Muscle of leg (tissue), 11 donors: ENCODE measurements around the gene VPREB3. TPM values are rescaled to one million over a fixed set of nuclear protein-coding genes. Genes with fewer than 3 reads are reported as not detected.

Experiments
- DNase-seq: peaks from one replicate; pipeline ENCODE4 v3.0.0; 2013
- H3K27ac ChIP-seq: one replicate; pipeline ENCODE4 v1.5.1; 2013; ENCODE audit warnings: mild to moderate bottlenecking, low read length, control low read depth
- H3K27me3 ChIP-seq: one replicate; pipeline ENCODE4 v1.6.1; 2013; ENCODE audit warnings: low read length; ENCODE audit not compliant: control insufficient read depth, insufficient read depth
- H3K36me3 ChIP-seq: one replicate; pipeline ENCODE4 v1.6.1; 2013; ENCODE audit warnings: low read length; ENCODE audit not compliant: control insufficient read depth, insufficient read depth
- H3K4me1 ChIP-seq: one replicate; pipeline ENCODE4 v1.6.1; 2013; ENCODE audit warnings: low read length; ENCODE audit not compliant: control insufficient read depth, insufficient read depth
- H3K4me3 ChIP-seq: one replicate; pipeline ENCODE4 v1.5.1; 2013; ENCODE audit warnings: low read length, control low read depth
- H3K9me3 ChIP-seq: replicated peaks from 2 replicates; pipeline ENCODE4 v1.6.1; 2013; ENCODE audit warnings: low read depth, low read length; ENCODE audit not compliant: control insufficient read depth
- WGBS: methylation state at CpG from one replicate; pipeline ENCODE4 v1.1.5; 2013; ENCODE audit warnings: missing lambda C conversion rate; ENCODE audit not compliant: insufficient coverage; 5-methylcytosine and 5-hydroxymethylcytosine counted together
- polyA plus RNA-seq, 8 donors: library from polyadenylated mRNA; unstranded; fragments of 120-200 nt; gene quantifications; one replicate each; pipeline versions ENCODE4 v1.2.1 to v1.2.3, GENCODE V29; 2013; ENCODE audit warnings: inconsistent platforms in 1 of 8, low replicate concordance in 1 of 8; ENCODE audit not compliant: insufficient read length in 8 of 8, insufficient read depth in 1 of 8
- total RNA-seq: library from RNA; stranded (reverse); fragments of 120-200 nt; gene quantifications from one replicate; pipeline ENCODE4 v1.2.4, GENCODE V29; 2013

The VPREB3 gene
- total and polyA plus RNA-seq, 9 donors: 0.40 to 2.1 (median 1.1) TPM; not detected in 1

- WGBS: no CpG with 5 or more reads among the region's 2 CpGs
- Histone ChIP-seq H3K4me3 (no peak overlapping the region), H3K36me3 (no peaks in the 10 kb centered on the region), H3K27ac (no peak overlapping the region), H3K9me3 (no peaks in the 10 kb centered on the region), H3K4me1 (peaks cover 43% of the 10 kb centered on the region), H3K27me3 (peaks cover 6% of the 10 kb centered on the region)
- peak; percentile 41 for DNase-seq
These were observed 20.8 kb upstream of the VPREB3 start for GRCh38 chr22:23774922-23775436.

DNA sequence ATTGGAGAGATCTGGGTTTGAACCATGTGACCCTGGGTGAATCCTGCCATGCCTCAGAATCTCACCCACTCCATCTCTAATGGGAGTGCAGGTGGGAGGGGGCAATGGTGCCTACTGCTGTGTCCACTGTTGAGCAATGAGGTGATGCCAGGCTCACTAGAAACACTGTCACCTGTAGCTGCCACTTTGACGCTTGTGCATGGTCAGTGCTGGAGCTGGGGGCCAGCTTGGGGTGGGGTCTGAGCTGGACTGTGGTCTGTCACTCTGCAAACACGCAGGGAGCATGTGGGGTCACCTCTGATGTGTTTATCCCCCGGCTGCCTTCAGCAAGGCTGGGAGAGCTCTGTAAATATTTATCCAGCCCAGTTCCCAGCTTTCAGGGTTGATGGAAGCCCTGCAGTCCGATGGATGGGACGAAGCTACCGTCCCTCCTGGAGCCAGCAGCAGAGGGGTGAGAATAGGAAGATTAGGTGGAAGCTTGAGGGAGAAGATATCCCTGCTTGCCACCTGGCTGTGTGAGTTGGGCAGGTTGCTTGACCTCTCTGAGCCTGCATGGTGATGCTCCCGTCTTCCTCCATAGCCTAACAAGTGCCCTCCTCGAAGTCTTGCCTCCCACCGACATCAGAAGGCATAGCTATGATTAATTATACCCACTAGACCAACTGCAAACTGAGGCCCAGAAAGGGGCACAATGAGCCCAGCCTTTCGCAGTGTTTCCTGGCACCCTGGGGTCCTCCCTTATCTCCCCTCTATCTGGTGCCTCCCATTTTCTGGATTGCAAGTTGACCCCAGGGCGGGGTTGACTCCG is 20.1 kb upstream of the VPREB3 start:
- Histone ChIP-seq H3K36me3 (no peaks in the 10 kb centered on the region), H3K9me3 (no peaks in the 10 kb centered on the region), H3K27ac (no peak overlapping the region), H3K4me1 (peaks cover 46% of the 10 kb centered on the region), H3K4me3 (no peak overlapping the region), H3K27me3 (peaks cover 6% of the 10 kb centered on the region)
- no peak for DNase-seq
- WGBS: 63% methylated on average over 10 of the region's 12 CpGs

GRCh38 chr22:23773483-23774113 is 19.4 kb upstream of the VPREB3 start:
- Histone ChIP-seq H3K4me3 (peak overlapping the region; percentile 47), H3K4me1 (peaks cover 51% of the 10 kb centered on the region), H3K27ac (no peak overlapping the region), H3K36me3 (no peaks in the 10 kb centered on the region), H3K9me3 (no peaks in the 10 kb centered on the region), H3K27me3 (peaks cover 6% of the 10 kb centered on the region)
- 58% methylated on average over 7 of the region's 7 CpGs for WGBS
- no peak for DNase-seq

DNA sequence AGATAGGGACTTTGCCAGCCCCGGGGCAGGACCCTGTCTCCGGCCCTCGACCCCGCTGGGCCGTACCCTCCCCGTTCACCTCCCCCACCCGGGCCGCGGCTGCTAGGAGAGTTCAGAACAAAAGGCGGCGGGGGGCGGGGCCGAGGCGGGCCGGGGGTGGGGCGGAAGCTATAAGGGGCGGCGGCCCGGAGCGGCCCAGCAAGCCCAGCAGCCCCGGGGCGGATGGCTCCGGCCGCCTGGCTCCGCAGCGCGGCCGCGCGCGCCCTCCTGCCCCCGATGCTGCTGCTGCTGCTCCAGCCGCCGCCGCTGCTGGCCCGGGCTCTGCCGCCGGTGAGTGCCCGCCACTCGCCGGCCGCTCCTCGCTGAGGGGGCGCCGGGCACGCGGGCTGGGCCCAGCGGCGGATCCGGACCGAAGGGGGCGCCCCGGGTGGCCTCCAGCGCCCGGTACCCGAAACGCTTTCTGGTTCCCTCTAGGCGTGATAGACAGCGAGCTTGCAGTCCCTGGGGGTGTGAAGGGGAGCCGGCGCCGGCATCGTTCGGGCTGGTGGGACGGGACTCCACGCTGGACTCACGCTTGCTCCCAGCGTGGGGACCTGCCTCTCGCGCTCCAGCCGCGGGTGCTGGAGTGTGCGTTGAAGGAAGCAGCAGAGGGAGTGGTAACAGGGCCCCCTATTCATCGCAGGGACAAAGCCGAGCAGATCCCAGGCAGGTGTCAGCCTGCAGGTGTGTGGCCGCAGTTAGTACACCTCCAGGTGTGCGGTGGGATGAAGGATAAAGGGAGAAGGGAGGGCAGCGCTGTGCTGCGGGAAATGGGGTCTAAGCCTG is 18.6 kb upstream of the VPREB3 start, which contains the start of gene MMP11:
MMP11 (plus strand) TSS at position 201 of the 825 bp plus-strand sequence; CDS start at position 223, 22 bp downstream.
- peak; percentile 66 for DNase-seq
- H3K9me3 ChIP-seq: no peaks in the 10 kb centered on the region
- 2% methylated on average over 76 of the region's 79 CpGs for WGBS
- H3K36me3 ChIP-seq: no peaks in the 10 kb centered on the region
- peak within 1 kb of the TSS; percentile 47 for H3K4me3 ChIP-seq
- peaks cover 54% of the 10 kb centered on the region for H3K4me1 ChIP-seq
- no peak within 1 kb of the TSS for H3K27ac ChIP-seq
- peaks cover 6% of the 10 kb centered on the region for H3K27me3 ChIP-seq

DNA sequence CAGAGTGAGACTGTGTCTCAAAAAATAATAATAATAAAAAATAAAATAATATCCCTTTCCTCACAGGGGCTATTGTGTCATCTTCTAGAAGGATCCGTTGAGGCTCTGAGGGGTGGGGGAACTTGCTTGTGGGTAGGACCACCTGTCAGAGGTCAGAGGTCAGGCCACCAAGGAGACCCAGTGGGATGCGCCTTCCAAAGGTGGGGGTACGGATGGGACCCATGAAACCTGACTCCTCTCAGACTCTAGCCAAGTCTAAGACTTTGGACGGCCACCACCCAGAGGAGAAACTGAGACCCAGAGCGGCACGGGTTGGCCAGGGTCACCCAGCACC is 18.1 kb upstream of the VPREB3 start:
- WGBS: 3% methylated on average over 3 of the region's 6 CpGs
- Histone ChIP-seq H3K4me1 (peaks cover 51% of the 10 kb centered on the region), H3K27me3 (peaks cover 6% of the 10 kb centered on the region), H3K36me3 (no peaks in the 10 kb centered on the region), H3K9me3 (no peaks in the 10 kb centered on the region), H3K27ac (no peak overlapping the region), H3K4me3 (peak overlapping the region; percentile 29)
- DNase-seq: peak; percentile 39

GRCh38 chr22:23769321-23769965 is 15.2 kb upstream of the VPREB3 start:
- Histone ChIP-seq H3K27ac (no peak overlapping the region), H3K9me3 (no peaks in the 10 kb centered on the region), H3K36me3 (peaks cover 12% of the 10 kb centered on the region), H3K4me1 (peaks cover 49% of the 10 kb centered on the region), H3K4me3 (no peak overlapping the region), H3K27me3 (peaks cover 6% of the 10 kb centered on the region)
- 67% methylated on average over 4 of the region's 6 CpGs for WGBS
- no peak for DNase-seq

DNA sequence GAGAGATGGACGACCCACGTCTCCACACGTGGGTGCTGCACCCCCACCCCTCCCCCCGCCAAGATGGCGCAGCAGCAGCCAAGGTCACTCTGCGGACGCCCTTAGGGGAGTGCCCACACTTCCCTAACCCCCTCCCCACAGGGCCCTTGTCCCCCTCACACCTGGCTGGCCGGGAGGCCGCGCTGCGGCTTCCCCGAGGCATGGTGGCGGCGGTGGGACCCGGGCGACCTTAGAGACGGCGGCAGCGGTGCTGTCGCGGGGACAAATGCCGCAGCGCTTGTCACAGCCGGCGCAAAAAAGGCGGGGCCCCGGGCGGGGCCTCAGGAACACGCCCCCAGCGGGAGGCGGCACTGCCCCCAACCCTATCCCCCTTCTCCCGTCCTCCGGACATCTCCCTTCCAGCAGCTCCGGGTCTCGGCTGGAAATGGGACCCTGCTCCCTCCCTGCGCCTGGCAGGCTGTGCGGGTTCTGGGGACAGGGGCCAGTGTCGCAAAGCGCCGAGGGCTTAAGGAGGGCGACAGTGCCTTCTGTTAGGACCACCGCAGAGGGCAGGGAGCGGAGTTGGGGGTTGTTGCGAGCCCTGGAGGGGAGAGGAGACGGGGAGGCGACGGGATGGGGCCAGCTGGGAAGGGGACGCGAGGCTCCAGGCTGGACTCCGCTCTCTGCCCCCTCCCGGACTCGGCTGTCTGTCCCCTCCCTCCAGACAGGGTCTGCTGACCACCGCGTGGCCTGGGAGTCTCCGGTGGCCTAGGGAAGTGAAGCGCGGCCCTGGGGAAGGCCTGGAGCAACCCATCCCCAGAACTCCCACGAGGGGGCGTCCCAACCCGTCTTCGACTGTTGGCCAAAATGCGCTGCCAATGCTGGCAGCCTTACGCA is 13.7 kb upstream of the VPREB3 start, which contains the start of gene CHCHD10:
CHCHD10 (minus strand) TSS at position 300 of the 876 bp plus-strand sequence; CDS start at position 202, 98 bp downstream.
- Histone ChIP-seq H3K9me3 (no peaks in the 10 kb centered on the region), H3K4me3 (peak within 1 kb of the TSS; percentile 82), H3K27ac (peak within 1 kb of the TSS; percentile 85), H3K36me3 (peaks cover 12% of the 10 kb centered on the region), H3K27me3 (peaks cover 3% of the 10 kb centered on the region), H3K4me1 (peaks cover 47% of the 10 kb centered on the region)
- peak; percentile 88 for DNase-seq
- WGBS: under 1% methylated on average over 51 of the region's 63 CpGs

DNA sequence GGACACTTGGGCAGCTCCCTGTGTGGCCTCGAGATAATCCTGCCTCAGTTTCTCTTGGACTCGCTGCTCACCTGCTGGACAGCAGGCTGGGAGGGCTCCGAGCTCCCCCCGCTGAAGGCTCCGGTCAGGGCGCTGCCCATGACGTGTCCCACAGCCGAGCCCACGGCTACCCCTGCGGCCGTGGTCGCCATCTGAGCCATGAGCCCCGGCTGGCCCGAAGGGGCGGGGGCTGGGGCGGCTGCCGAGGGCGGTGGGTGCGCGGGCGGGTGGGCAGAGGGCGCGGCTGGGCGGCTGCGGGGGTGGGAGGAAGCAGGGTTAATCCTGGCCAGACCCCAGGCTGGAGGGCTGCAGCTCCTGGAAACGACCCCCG is 13.1 kb upstream of the VPREB3 start:
- Histone ChIP-seq H3K9me3 (no peaks in the 10 kb centered on the region), H3K4me3 (peak overlapping the region; percentile 82), H3K4me1 (peaks cover 47% of the 10 kb centered on the region), H3K27me3 (peaks cover under 1% of the 10 kb centered on the region), H3K27ac (no peak overlapping the region), H3K36me3 (peaks cover 12% of the 10 kb centered on the region)
- 6% methylated on average over 20 of the region's 27 CpGs for WGBS
- DNase-seq: no peak
